Activated CD8-positive, alpha-beta memory T cell treated with anti-CD3 and anti-CD28 coated beads, Interleukin-2, amount 50 U/mL, for 48 hours (primary cell): ENCODE data around the gene GPSM3.

ENCODE experiments used
- DNase-seq: peaks from one replicate; pipeline ENCODE4 v3.0.0-alpha.2; 2020

GPSM3 gene

GRCh38 chr6:32170294-32170693 is 22.1 kb downstream of the GPSM3 start:
- DNase-seq = no peak

- no peak for DNase-seq
These were observed 23.4 kb downstream of the GPSM3 start for GRCh38 chr6:32168807-32169591.

GRCh38 chr6:32168350-32168749 is 24.1 kb downstream of the GPSM3 start:
- no peak for DNase-seq

DNA sequence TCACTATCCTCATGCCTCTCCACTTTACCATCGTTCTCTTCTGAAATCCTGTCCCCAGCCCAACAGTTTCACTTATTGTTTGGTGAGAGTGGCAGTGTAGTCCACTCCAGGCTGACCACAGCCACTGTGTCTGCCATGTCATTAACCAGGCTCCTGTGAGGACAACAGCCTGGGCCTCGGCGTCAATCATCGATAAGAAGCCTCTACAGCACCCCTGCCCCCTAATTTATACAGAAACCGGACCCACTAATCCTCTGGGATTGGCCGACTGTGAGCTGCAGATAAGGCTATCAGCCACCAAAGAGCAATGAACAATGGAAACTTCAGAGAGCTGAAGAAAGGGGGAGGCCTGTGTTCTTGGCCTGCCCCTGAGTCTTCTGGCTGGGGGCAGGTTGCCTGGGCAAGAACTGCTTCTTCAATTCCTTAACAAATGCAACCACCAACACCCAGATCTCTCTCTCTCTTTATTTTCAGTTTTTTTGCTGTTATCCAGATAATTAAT is 24.6 kb downstream of the GPSM3 start:
- DNase-seq = no peak

DNA sequence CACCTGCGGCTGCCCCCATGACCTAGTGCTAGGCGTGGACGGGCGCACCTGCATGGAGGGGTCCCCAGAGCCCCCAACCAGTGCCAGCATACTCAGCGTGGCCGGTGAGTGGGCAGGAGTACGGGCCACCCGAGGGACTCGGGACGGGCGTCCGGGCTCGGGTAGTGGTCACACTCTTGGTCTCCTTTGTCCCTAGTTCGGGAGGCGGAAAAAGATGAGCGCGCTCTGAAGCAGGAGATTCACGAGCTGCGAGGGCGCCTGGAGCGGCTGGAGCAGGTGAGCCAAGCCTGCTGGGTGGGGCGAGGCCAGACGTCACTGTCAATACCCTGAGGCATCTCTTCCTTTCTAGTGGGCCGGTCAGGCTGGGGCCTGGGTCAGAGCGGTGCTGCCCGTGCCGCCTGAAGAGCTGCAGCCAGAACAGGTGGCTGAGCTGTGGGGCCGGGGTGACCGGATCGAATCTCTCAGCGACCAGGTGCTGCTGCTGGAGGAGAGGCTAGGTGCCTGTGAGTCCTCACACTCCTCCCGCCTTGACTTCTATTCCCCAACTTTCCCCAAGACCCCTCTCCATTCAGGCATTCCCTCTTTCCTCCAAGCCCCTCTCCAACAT is 25.2 kb downstream of the GPSM3 start:
- no peak for DNase-seq

GRCh38 chr6:32166411-32167061 is 25.9 kb downstream of the GPSM3 start:
- no peak for DNase-seq

GRCh38 chr6:32164295-32164694 is 28.1 kb downstream of the GPSM3 start, which contains the start of gene EGFL8:
Gene EGFL8, plus strand, starts transcription at chr6:32164595. Its CDS starts 1,571 bp downstream, at chr6:32166166.
- DNase-seq = no peak

DNA sequence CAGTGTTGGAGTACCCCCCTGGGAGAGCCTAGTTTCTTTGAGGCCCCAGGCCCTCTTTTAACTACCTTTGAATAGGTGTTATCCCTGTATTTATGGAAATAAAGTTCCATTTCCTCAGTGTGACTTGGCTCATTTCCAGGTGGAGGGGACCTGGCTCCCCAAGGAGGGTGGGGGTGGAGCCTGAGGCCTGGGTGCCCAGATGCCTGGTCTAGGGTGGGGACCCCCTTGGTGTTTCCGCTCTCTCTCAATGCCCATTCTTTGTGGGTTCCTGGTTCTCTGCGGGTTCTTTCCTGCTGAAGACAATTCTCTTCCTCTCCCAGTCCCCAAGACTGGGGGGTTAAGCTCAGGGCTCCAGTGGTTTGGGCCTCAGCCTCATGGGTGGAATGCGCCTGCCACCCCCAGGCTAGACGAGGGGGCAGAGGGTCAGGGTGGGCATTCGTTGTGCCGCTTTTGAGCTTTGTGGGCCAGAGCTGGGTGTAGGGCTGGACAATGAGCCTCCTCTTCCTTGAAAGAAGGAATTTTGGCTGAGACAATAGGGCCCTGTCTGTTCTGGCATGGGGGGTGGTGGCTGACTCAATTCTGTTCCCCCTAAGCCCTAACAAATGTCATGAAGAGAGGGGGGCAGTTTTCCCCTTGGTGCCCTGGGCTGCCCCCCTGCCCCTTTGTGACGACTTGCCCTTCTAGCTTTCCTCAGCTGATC is 28.7 kb downstream of the GPSM3 start:
- no peak for DNase-seq

GRCh38 chr6:32158052-32158451 is 34.4 kb downstream of the GPSM3 start:
- DNase-seq = no peak

- DNase-seq = no peak
These were observed 35.6 kb downstream of the GPSM3 start for GRCh38 chr6:32156891-32157290.

GRCh38 chr6:32154514-32155161 is 37.8 kb downstream of the GPSM3 start:
- DNase-seq = peak; percentile 77

- peak; percentile 90 for DNase-seq
These were observed 38.6 kb downstream of the GPSM3 start, which contains the start of gene PPT2 for GRCh38 chr6:32153564-32154513. Gene PPT2, plus strand, starts transcription at chr6:32154141. Its CDS starts 454 bp downstream, at chr6:32154595.

DNA sequence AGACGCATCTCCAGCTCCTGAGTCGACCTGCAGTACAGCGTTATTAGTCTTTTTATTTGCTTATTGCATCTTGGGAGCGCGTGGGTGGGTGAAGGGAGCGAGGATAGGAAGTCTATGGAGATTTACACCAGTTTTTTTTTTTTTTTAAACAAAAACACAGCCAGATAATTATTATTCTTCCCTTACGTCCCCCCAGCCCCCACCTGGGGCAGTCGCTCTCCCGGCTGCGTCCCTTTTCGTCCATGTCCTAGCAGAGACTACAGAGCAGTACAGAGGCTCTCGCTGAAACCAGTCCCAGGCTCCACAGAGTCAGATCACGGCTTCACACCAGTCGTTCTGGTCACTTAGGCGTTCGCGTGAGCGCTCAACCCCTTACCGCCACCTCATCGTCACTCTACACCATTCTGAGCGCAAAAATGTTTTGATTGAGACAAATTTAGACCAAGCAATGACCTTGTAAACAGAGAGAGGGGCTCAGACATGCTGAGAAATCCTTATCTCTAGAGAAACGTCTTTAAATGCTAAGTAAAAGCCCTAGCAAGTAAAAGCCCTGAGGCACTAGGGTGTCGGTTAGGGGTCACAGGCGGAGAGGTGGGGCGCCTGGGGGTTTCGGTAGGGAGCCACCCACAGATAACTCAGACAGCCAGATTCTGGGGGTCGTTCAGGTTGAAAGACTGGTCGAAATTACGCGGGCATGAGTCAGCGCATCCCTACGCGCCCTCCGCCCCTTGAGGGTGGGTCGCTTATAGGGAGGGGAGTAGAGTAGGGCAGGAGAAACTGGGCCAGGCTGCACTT is 39.5 kb downstream of the GPSM3 start:
- DNase-seq = no peak

- no peak for DNase-seq
These were observed 40.3 kb downstream of the GPSM3 start, which contains the start of gene PRRT1 for GRCh38 chr6:32151863-32152768. Gene PRRT1, minus strand, starts transcription at chr6:32151939. Its CDS starts 112 bp downstream, at chr6:32151827.

DNA sequence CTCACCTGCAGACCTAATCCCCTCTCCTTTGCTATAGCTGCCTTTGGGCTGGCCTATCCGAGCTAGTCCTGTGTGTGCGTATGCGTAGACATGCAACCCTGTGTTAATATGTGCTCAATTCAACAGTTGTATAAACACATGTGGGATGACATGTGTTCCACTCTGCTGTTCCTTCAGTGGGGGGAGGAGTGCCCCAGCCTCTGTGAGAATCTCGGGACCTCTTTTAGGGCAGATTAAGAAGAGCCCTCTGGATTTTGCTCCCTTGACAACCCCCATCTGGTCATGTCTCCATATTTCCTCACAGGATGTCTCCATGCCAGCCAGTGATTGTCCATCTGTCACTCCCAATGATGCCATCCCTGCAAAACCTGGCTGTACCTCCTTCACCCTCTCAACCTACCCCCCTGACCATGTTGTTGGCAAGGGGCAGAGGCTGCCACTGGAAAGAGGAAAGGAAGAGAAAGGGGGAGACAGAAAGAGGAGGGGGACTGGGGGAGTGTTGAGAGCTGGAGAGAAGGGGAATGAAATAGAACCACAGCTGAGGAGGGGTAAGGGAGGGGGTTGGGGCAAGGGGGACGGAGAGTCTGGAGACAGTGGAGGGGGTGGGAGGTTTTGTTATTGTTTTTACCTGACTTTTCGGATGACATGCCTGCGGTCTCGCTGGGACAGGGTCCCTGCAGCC is 41.1 kb downstream of the GPSM3 start:
- no peak for DNase-seq

DNA sequence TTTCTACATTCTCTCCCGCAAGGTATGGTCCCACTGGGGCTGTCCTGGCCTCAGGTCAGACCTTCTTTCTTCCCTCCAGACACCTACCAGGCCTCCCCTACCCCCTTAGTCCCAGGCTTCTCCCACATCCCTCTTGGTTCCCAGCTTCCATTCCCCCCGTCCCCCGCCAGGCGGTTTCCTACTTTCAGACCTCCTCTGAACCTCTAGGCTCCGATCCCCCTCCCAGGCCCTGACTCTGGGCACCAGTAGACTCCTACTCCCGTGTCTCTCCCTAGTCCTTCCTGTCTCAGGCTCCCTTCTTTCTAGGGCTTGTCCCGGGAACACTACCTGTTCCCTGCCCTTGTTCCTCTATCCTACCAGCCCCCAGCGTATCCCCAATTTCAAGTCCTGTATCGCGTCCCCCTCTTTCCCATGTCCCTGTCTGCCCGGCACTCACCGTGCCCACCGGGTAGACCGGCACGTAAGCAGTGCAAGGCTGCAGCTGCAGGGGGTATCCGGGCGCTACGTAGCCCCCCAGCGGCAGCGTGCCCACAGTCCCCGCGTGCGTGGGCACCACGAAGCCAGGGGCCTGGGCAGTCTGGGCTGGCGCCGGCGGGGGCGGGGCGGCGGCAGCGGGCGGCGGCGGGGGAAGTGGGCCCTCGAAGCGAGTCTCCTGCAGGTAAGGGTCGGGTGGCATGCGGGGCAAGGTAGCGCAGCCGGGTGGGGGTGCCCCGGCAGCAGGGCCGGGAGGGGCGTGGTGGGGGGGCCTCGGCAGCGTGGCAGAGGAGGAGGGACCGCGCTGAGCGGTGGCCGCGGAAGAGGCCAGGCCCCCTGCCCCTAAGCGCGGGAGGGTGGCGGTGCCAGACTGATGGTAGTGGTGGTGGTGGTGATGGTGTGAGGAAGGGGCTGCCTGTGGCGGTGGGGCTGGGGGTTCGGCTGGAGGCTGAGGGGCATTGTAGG is 42.2 kb downstream of the GPSM3 start:
- DNase-seq = no peak

- no peak for DNase-seq
These were observed 43.2 kb downstream of the GPSM3 start for GRCh38 chr6:32149092-32149755.
